Uterus (tissue), 4 donors: ENCODE data around the gene RPRD2. TPM values are rescaled to one million over a fixed set of nuclear protein-coding genes. Genes with fewer than 3 reads are reported as not detected.

Experiments used
- DNase-seq, 2 donors: peaks; one replicate each; pipeline ENCODE4 v3.0.0-alpha.2; 2019 to 2020
- H3K27ac ChIP-seq, 2 donors: fragments of 200-600 bp; sonication (generic); 1 replicate in 1 of 2; 2 replicates in 1 of 2; pipeline ENCODE4 v1.5.1; 2016 to 2018
- H3K27me3 ChIP-seq, 2 donors: fragments of 200-600 bp; sonication (generic); one replicate each; pipeline ENCODE4 v1.5.1; 2018 to 2019; ENCODE audit warnings: control low read depth in 1 of 2
- H3K36me3 ChIP-seq, 2 donors: fragments of 200-600 bp; sonication (generic); one replicate each; pipeline ENCODE4 v1.5.1; 2019; ENCODE audit warnings: control low read depth in 1 of 2
- H3K4me1 ChIP-seq, 2 donors: fragments of 200-600 bp; sonication (generic); one replicate each; pipeline ENCODE4 v1.5.1; 2018 to 2019; ENCODE audit warnings: control low read depth in 1 of 2
- H3K4me3 ChIP-seq, 2 donors: fragments of 200-600 bp; sonication (generic); 1 replicate in 1 of 2; 2 replicates in 1 of 2; pipeline ENCODE4 v1.5.1; 2018 to 2019; ENCODE audit warnings: mild to moderate bottlenecking in 1 of 2
- H3K9me3 ChIP-seq, 2 donors: fragments of 200-600 bp; sonication (generic); one replicate each; pipeline ENCODE4 v1.5.1; 2019; ENCODE audit warnings: control low read depth in 1 of 2
- POLR2A ChIP-seq, 2 donors: fragments of 450-650 bp; IDR thresholded peaks; one replicate each; pipeline ENCODE4 v1.6.1; 2016; ENCODE audit warnings: antibody characterized with exemption in 2 of 2, mild to moderate bottlenecking in 1 of 2, moderate library complexity in 1 of 2
- intact Hi-C: fragments of 100-400 bp; cut with DNase I; formaldehyde crosslinking; loops from one replicate; pipeline ENCODE4 v1.15.1; 2023; ENCODE audit warnings: low total_unique reads
- total RNA-seq, 4 donors: library from RNA; depleted of rRNA in 3 of 4; stranded (reverse); fragments of >200 nt in 3 of 4; gene quantifications; one replicate each; pipeline versions ENCODE4 v1.1.0 to v1.2.4, GENCODE V29; 2014 to 2023
- TF ChIP-seq, protein P1 (sequence below), 4 experiments: fragments of 200-600 bp in 2 of 4; fragments of 450-650 bp in 2 of 4; sonication (generic) in 2 of 4; IDR thresholded peaks; one replicate each; pipeline ENCODE4 v1.5.1; 2016 to 2019; ENCODE audit warnings: antibody characterized with exemption in 4 of 4, mild to moderate bottlenecking in 2 of 4, moderate library complexity in 1 of 4
- donor health status: DM: yes; HTN: yes; CAD: no.

RPRD2 gene
- total RNA-seq, 4 donors from 2014 or later, result 17.1 to 77.1 (median 37.9) TPM

DNA sequence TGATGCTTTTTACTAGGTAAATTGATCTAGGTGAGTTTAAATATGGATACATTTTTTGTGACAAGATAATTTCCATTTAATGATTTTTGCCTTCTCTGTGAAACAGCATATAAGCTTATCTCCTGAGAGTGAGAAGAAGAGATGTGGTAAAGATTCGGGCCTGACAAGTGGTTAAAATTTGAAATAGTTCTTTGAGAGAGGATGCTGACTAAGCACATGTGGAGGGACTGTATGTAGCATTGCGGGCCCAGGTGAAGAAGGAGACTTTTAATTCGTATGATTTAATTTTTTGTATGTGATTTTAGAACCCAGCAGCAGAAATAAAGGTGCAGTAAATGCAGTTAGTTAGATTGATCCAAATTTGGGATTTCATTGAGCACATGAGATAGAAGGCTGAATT lies 51.9 kb downstream of the RPRD2 start:
- intact Hi-C loops, result no loop called here
- Histone ChIP-seq H3K27me3 (no peaks in the 10 kb centered on the region), H3K4me1 (no peaks in the 10 kb centered on the region), H3K27ac (no peak overlapping the region), H3K4me3 (no peak overlapping the region), H3K9me3 (no peaks in the 10 kb centered on the region), H3K36me3 (no peaks in the 10 kb centered on the region)
- no peak for DNase-seq
- no peak for TF ChIP-seq POLR2A (IDR thresholded peaks at IDR 0.05)

DNA sequence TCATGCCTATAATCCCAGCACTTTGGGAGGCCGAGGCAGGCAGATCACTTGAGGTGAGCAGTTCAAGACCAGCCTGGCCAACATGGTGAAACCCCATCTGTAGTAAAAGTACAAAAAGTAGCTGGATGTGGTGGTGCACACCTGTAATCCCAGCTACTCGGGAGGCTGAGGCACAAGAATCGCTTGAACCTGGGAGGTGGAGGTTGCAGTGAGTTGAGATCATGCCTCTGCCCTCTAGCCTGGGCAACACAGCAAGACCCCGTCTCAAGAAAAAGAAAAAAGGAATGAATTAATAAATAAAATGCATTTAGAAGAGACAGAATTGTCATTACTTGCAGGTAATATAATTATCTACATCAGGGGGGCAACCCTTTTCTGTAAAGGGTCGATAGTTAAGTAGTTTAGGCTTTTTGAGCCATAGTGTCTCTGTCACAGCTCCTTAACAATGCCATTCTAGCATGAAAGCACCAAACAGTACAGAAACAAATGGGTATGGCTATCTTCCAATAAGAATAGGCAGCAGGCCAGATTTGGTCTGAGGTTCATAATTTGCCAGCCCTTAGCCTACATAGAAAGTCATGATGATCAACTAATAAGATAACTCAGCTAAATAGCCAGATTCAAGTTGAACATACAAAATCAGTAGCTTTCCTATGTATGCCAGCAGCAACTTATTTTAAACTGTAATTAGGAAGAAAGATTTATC lies 56.8 kb downstream of the RPRD2 start:
- Histone ChIP-seq H3K27ac (no peak overlapping the region), H3K4me3 (no peak overlapping the region), H3K4me1 (no peaks in the 10 kb centered on the region), H3K9me3 (no peaks in the 10 kb centered on the region), H3K36me3 (no peaks in the 10 kb centered on the region), H3K27me3 (no peaks in the 10 kb centered on the region)
- DNase-seq, result no peak
- TF ChIP-seq POLR2A (IDR thresholded peaks at IDR 0.05), result no peak
- TF ChIP-seq, protein P1, sequence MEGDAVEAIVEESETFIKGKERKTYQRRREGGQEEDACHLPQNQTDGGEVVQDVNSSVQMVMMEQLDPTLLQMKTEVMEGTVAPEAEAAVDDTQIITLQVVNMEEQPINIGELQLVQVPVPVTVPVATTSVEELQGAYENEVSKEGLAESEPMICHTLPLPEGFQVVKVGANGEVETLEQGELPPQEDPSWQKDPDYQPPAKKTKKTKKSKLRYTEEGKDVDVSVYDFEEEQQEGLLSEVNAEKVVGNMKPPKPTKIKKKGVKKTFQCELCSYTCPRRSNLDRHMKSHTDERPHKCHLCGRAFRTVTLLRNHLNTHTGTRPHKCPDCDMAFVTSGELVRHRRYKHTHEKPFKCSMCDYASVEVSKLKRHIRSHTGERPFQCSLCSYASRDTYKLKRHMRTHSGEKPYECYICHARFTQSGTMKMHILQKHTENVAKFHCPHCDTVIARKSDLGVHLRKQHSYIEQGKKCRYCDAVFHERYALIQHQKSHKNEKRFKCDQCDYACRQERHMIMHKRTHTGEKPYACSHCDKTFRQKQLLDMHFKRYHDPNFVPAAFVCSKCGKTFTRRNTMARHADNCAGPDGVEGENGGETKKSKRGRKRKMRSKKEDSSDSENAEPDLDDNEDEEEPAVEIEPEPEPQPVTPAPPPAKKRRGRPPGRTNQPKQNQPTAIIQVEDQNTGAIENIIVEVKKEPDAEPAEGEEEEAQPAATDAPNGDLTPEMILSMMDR (IDR thresholded peaks at IDR 0.05), result no peak
- intact Hi-C loops, result no loop called here

DNA sequence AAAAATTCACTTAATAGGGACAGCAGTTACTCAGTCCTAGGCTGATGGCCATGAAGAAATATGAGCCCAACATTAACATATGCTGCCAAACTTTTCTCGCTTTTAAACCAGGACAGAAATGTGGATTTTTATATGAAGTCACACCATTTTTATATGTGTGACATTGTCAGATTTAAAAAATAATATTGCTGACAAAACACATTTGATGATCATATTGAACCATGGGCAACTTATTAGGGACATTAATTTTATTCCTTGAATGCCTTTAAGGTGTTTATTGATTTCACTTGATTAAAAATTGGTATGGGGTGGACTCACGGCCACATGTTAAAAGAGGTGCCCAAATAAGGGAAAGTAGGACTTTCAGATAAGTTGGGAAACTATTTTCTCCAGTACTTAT lies 58.6 kb downstream of the RPRD2 start:
- intact Hi-C loops, result no loop called here
- no peaks in the 10 kb centered on the region for H3K9me3 ChIP-seq
- DNase-seq, result no peak
- no peak for TF ChIP-seq POLR2A (IDR thresholded peaks at IDR 0.05)
- no peaks in the 10 kb centered on the region for H3K27me3 ChIP-seq
- H3K27ac ChIP-seq, result no peak overlapping the region
- H3K36me3 ChIP-seq, result no peaks in the 10 kb centered on the region
- H3K4me3 ChIP-seq, result no peak overlapping the region
- H3K4me1 ChIP-seq, result no peaks in the 10 kb centered on the region

DNA sequence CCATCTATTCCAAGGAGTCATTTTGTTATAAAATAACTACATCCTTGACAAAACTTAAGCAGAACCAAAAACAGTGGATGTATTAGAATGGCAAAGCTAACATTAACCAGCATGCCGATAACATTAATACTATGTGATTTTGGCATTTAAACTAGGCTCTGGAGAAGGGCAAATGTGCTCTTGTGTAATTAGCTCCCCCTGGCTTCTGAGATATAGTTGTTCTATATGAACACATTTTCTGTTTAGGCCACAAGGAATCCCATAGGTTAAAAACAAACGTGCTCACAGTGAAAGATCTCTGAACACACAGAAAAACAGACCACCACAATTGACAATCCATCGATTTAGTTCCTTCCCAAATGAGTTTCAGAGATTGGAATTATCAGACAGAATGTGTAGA lies 65.9 kb downstream of the RPRD2 start:
- no peak for TF ChIP-seq POLR2A (IDR thresholded peaks at IDR 0.05)
- TF ChIP-seq, protein P1 (IDR thresholded peaks at IDR 0.05), result no peak
- Histone ChIP-seq H3K36me3 (no peaks in the 10 kb centered on the region), H3K9me3 (no peaks in the 10 kb centered on the region), H3K27ac (no peak overlapping the region), H3K4me1 (no peaks in the 10 kb centered on the region), H3K4me3 (no peak overlapping the region), H3K27me3 (no peaks in the 10 kb centered on the region)
- DNase-seq, result no peak
- intact Hi-C loops, result no loop called here

DNA sequence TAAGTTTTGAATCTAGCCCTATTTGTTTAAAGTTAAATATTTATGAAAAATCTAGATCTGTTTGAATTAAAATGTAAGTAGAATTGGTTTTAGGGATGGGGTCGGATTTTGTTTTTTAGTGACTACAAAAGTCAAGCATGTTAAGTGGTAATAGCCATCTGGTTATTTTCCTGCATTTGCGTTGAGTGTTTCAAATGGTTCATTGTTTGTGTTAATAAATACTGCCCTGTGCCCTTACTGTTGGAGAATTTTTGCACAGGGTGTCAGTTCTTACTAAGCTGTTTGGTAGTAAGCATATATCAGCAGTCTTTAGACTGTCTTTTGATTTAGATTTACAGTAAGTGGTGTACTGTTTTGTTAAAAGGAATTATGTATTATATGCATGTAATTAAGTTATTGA lies 77.2 kb downstream of the RPRD2 start:
- no peak for TF ChIP-seq POLR2A (IDR thresholded peaks at IDR 0.05)
- TF ChIP-seq, protein P1 (IDR thresholded peaks at IDR 0.05), result no peak
- Histone ChIP-seq H3K4me3 (no peak overlapping the region), H3K36me3 (no peaks in the 10 kb centered on the region), H3K27ac (no peak overlapping the region), H3K27me3 (no peaks in the 10 kb centered on the region), H3K4me1 (no peaks in the 10 kb centered on the region), H3K9me3 (no peaks in the 10 kb centered on the region)
- DNase-seq, result no peak
- intact Hi-C loops, result no loop called here

DNA sequence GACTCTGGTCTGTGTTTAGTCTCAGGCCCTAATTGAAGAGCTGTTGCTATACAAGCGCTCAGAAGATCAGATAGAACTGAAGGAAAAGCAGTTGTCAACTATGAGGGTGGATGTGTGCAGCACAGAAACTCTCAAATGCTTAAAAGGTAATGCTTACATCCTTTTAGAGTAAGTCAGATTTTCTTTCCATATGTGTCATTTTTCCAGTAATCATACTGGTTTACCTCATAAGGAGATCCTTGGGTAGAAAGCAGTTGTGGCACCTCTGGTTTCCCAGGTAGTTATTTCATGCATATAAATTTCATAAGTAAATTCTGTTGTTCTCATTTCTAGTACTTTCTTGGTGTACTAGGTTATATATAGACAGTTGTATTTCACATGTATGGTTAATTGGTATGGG lies 80.3 kb downstream of the RPRD2 start:
- intact Hi-C loops, result no loop called here
- no peaks in the 10 kb centered on the region for H3K27me3 ChIP-seq
- H3K27ac ChIP-seq, result no peak overlapping the region
- H3K36me3 ChIP-seq, result no peaks in the 10 kb centered on the region
- TF ChIP-seq, protein P1 (IDR thresholded peaks at IDR 0.05), result no peak
- TF ChIP-seq POLR2A (IDR thresholded peaks at IDR 0.05), result no peak
- no peaks in the 10 kb centered on the region for H3K4me1 ChIP-seq
- no peaks in the 10 kb centered on the region for H3K9me3 ChIP-seq
- H3K4me3 ChIP-seq, result no peak overlapping the region
- no peak for DNase-seq
